BLaER1 treated with 17β-estradiol and CSF1 and Interleukin-3, amounts not matched to agents 10 nM and 100 nM (cell line): ENCODE data around the gene GRID2.

ENCODE experiments used
- H3K27ac ChIP-seq, 11 experiments: shearing (Covaris generic); formaldehyde crosslinking; 2 replicates each; pipeline ENCODE4 v1.8.1; 2022
- H3K27me3 ChIP-seq, 11 experiments: shearing (Covaris generic); formaldehyde crosslinking; 2 replicates each; pipeline ENCODE4 v1.8.1; 2022
- H3K36me3 ChIP-seq, 11 experiments: shearing (Covaris generic); formaldehyde crosslinking; 2 replicates each; pipeline ENCODE4 v1.8.1; 2022
- H3K4me1 ChIP-seq, 10 experiments: shearing (Covaris generic); formaldehyde crosslinking; 2 replicates each; pipeline ENCODE4 v1.8.1; 2022
- H3K4me2 ChIP-seq, 11 experiments: shearing (Covaris generic); formaldehyde crosslinking; 2 replicates each; pipeline ENCODE4 v1.8.1; 2022
- H3K4me3 ChIP-seq, 10 experiments: shearing (Covaris generic); formaldehyde crosslinking; 2 replicates each; pipeline ENCODE4 v1.8.1; 2022
- H3K9ac ChIP-seq, 11 experiments: shearing (Covaris generic); formaldehyde crosslinking; 2 replicates each; pipeline ENCODE4 v1.8.1; 2022
- H3K9me3 ChIP-seq, 11 experiments: shearing (Covaris generic); formaldehyde crosslinking; replicated peaks in 1 of 11; 2 replicates each; pipeline ENCODE4 v1.8.1; 2022
- H4K20me1 ChIP-seq, 11 experiments: shearing (Covaris generic); formaldehyde crosslinking; 2 replicates each; pipeline ENCODE4 v1.8.1; 2022
- Cebpa-rat ChIP-seq, 11 experiments: shearing (Covaris generic); IDR thresholded peaks; 2 replicates each; pipeline ENCODE4 v1.8.1; 2022

GRID2 gene

GRCh38 chr4:92304121-92304520, 355 bp downstream of the GRID2 start:
- H3K9me3 ChIP-seq: peaks cover 16 to 27% (median 25%) of the 10 kb centered on the region in 11 experiments
- no peak overlapping the region for H3K27ac ChIP-seq
- H3K4me3 ChIP-seq: no peak overlapping the region
- H4K20me1 ChIP-seq: no peaks in the 10 kb centered on the region
- H3K36me3 ChIP-seq: no peaks in the 10 kb centered on the region
- H3K27me3 ChIP-seq: no peaks in the 10 kb centered on the region
- H3K4me1 ChIP-seq: no peaks in the 10 kb centered on the region
- no peak for TF ChIP-seq Cebpa-rat (IDR thresholded peaks at IDR 0.05)
- no peak overlapping the region for H3K9ac ChIP-seq
- H3K4me2 ChIP-seq: no peak overlapping the region

- no peaks in the 10 kb centered on the region for H3K27me3 ChIP-seq
- H3K9me3 ChIP-seq: peaks cover 16 to 27% (median 25%) of the 10 kb centered on the region in 11 experiments
- no peaks in the 10 kb centered on the region for H3K4me1 ChIP-seq
- no peak overlapping the region for H3K27ac ChIP-seq
- H3K36me3 ChIP-seq: no peaks in the 10 kb centered on the region
- TF ChIP-seq Cebpa-rat (IDR thresholded peaks at IDR 0.05): no peak
- no peak overlapping the region for H3K4me2 ChIP-seq
- H3K9ac ChIP-seq: no peak overlapping the region
- H3K4me3 ChIP-seq: no peak overlapping the region
- no peaks in the 10 kb centered on the region for H4K20me1 ChIP-seq
Observed at GRCh38 chr4:92304606-92305005, 840 bp downstream of the GRID2 start.

GRCh38 chr4:92305148-92305877, 1.5 kb downstream of the GRID2 start:
- H3K9me3 ChIP-seq: peaks cover 16 to 27% (median 25%) of the 10 kb centered on the region in 11 experiments
- H3K4me2 ChIP-seq: no peak overlapping the region
- H3K27ac ChIP-seq: no peak overlapping the region
- H3K9ac ChIP-seq: no peak overlapping the region
- H3K4me1 ChIP-seq: no peaks in the 10 kb centered on the region
- H3K36me3 ChIP-seq: no peaks in the 10 kb centered on the region
- no peaks in the 10 kb centered on the region for H4K20me1 ChIP-seq
- H3K27me3 ChIP-seq: no peaks in the 10 kb centered on the region
- no peak overlapping the region for H3K4me3 ChIP-seq
- TF ChIP-seq Cebpa-rat (IDR thresholded peaks at IDR 0.05): no peak

GRCh38 chr4:92305878-92306520, 2.2 kb downstream of the GRID2 start:
- no peak overlapping the region for H3K4me3 ChIP-seq
- no peak overlapping the region for H3K27ac ChIP-seq

GRCh38 chr4:92307181-92307580, 3.4 kb downstream of the GRID2 start:
- H3K9ac ChIP-seq: no peak overlapping the region
- no peaks in the 10 kb centered on the region for H3K4me1 ChIP-seq
- no peak overlapping the region for H3K27ac ChIP-seq
- H3K4me3 ChIP-seq: no peak overlapping the region
- H3K9me3 ChIP-seq: peaks cover 16 to 27% (median 25%) of the 10 kb centered on the region in 11 experiments
- no peak overlapping the region for H3K4me2 ChIP-seq
- no peak for TF ChIP-seq Cebpa-rat (IDR thresholded peaks at IDR 0.05)
- H4K20me1 ChIP-seq: no peaks in the 10 kb centered on the region
- H3K27me3 ChIP-seq: no peaks in the 10 kb centered on the region
- H3K36me3 ChIP-seq: no peaks in the 10 kb centered on the region

More at GRCh38 chr4:92305878-92306520, 2.2 kb downstream of the GRID2 start:
- TF ChIP-seq Cebpa-rat (IDR thresholded peaks at IDR 0.05): no peak
- H3K4me2 ChIP-seq: no peak overlapping the region
- no peaks in the 10 kb centered on the region for H3K27me3 ChIP-seq
- no peaks in the 10 kb centered on the region for H3K36me3 ChIP-seq
- peaks cover 16 to 27% (median 25%) of the 10 kb centered on the region in 11 experiments for H3K9me3 ChIP-seq
- H3K4me1 ChIP-seq: no peaks in the 10 kb centered on the region
- no peak overlapping the region for H3K9ac ChIP-seq
- no peaks in the 10 kb centered on the region for H4K20me1 ChIP-seq

GRCh38 chr4:92307866-92308265, 4.1 kb downstream of the GRID2 start:
- Histone ChIP-seq H3K4me1 (no peaks in the 10 kb centered on the region), H3K27me3 (no peaks in the 10 kb centered on the region), H3K4me3 (no peak overlapping the region), H3K9ac (no peak overlapping the region), H4K20me1 (no peaks in the 10 kb centered on the region), H3K36me3 (no peaks in the 10 kb centered on the region), H3K27ac (no peak overlapping the region), H3K4me2 (no peak overlapping the region), H3K9me3 (peaks cover 16 to 27% (median 25%) of the 10 kb centered on the region in 11 experiments)
- TF ChIP-seq Cebpa-rat (IDR thresholded peaks at IDR 0.05): no peak

- TF ChIP-seq Cebpa-rat (IDR thresholded peaks at IDR 0.05): no peak
Observed at GRCh38 chr4:92317047-92317446, 13.3 kb downstream of the GRID2 start.

GRCh38 chr4:92328095-92328494, 24.3 kb downstream of the GRID2 start:
- Histone ChIP-seq H4K20me1 (no peaks in the 10 kb centered on the region), H3K9me3 (no peaks in the 10 kb centered on the region), H3K36me3 (no peaks in the 10 kb centered on the region), H3K4me1 (no peaks in the 10 kb centered on the region), H3K4me2 (no peak overlapping the region), H3K4me3 (no peak overlapping the region), H3K27me3 (no peaks in the 10 kb centered on the region), H3K9ac (no peak overlapping the region), H3K27ac (no peak overlapping the region)
- TF ChIP-seq Cebpa-rat (IDR thresholded peaks at IDR 0.05): no peak

More at GRCh38 chr4:92317047-92317446, 13.3 kb downstream of the GRID2 start:
- H3K9ac ChIP-seq: no peak overlapping the region
- H3K9me3 ChIP-seq: no peaks in the 10 kb centered on the region
- H3K27me3 ChIP-seq: no peaks in the 10 kb centered on the region
- H3K36me3 ChIP-seq: no peaks in the 10 kb centered on the region
- no peak overlapping the region for H3K27ac ChIP-seq
- no peak overlapping the region for H3K4me2 ChIP-seq
- H3K4me1 ChIP-seq: no peaks in the 10 kb centered on the region
- no peak overlapping the region for H3K4me3 ChIP-seq
- H4K20me1 ChIP-seq: no peaks in the 10 kb centered on the region

- H3K27ac ChIP-seq: no peak overlapping the region
- H3K9ac ChIP-seq: no peak overlapping the region
- H3K4me3 ChIP-seq: no peak overlapping the region
- no peaks in the 10 kb centered on the region for H3K36me3 ChIP-seq
- no peaks in the 10 kb centered on the region for H3K9me3 ChIP-seq
- H3K4me2 ChIP-seq: no peak overlapping the region
- H3K27me3 ChIP-seq: no peaks in the 10 kb centered on the region
- H3K4me1 ChIP-seq: no peaks in the 10 kb centered on the region
- no peak for TF ChIP-seq Cebpa-rat (IDR thresholded peaks at IDR 0.05)
- no peaks in the 10 kb centered on the region for H4K20me1 ChIP-seq
Observed at GRCh38 chr4:92333016-92333415, 29.2 kb downstream of the GRID2 start.
